HG02884 (cell line): ENCODE results near the gene LRRC3C.

Experiments
- ATAC-seq: cut with Tn5 transposase; IDR thresholded peaks from one replicate; pipeline ENCODE4 v1.9.1; 2021; ENCODE audit warnings: mild to moderate bottlenecking, moderate library complexity; ENCODE audit not compliant: unreplicated experiment

The LRRC3C gene

DNA sequence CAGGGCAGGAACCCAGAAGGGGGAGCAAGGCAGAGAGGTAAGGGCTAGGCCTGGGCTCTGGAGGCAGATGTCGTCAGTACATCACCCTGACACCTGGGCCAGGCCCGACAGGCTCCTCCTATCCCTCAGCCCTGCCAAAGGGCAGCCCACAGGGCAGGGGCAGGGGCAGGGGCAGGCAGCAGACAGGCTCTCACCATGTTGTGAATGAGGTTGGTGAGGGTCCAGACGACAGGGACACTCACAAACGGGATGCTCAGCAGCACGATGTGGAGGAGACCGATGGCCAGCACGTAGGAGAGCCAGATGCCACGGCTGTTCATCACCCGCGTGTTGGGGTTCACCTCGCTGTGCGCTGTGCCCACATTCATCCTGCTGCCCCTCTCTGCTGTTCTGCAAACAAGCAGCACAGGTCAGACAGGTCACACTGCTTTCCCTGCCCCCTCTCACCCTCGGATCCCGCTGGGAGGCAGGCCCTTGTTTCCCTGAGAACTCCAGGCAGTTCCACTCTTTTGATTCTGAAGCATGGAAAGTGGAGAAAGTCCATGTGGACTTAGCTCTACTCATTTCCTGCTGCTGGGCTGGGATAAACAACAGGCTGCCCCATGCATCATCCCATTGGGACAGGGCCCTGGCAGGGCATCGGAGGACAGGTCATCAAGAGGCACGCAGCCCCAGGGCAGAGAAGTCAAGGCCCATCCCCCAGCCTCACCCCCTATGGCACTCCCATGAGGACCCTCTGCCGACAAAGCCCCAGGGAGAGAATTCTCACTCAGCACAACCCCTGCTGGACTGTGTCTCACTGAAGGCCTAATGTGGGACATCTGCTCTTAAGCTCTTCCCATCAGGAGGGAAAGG lies 3.5 kb upstream of the LRRC3C start:
- ATAC-seq, result no peak

DNA sequence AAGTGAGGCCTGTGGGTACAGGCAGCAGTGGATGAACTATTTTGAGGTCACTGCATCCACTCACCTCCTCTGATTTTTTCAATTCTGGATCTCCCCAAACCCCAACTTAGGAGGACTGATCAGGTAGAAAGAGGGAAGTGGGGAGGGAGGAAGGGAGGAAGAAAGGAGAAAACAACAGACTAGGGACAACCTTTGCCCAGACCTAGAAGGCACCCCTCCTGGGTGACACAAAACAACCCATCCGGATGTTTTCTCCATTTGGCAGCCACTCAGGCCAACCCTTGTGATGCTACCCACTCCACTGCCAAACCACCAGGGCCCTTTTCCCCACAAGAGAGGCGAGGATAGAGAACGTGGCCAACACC lies 2.9 kb upstream of the LRRC3C start:
- ATAC-seq, result no peak

DNA sequence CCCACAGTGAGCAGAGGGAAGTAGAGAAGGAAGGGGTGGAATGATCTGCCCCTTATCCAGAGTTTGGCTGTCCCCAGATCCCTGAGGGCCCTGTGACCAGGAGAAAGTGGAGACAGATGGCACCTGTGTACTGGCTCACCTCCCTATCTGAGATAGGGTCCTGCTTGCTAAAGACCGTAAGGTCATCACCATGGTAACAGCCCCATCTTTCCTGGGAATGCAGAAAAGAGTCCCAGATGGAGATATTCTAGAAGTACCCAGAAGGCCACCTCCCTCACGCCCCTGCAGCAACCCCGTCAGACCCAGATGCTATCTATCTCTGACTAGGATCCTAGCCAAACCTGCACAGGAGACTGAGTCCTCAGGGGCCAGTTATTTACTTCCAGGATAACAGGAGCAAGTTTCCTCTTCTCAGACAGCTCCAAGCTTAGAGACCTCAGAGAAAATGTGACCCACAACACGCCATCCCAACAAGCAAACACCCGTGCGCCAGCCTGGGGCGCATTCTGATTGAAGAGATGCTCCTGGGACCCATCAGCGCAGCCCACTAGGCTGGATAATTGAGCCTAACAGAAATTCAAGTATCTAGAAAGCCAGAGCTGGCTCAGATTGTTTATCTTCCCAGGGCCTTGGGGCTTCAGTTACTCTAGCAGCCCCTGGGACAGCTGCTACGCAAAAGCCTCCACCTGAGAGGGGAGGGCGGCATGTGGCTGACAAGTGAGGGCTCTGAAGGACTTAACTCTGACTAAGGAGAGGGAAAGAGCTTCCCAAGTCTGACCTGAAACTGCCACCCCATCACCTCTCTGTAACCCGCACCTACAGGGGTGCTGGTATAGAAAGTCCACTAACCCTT lies 2.0 kb upstream of the LRRC3C start:
- no peak for ATAC-seq

DNA sequence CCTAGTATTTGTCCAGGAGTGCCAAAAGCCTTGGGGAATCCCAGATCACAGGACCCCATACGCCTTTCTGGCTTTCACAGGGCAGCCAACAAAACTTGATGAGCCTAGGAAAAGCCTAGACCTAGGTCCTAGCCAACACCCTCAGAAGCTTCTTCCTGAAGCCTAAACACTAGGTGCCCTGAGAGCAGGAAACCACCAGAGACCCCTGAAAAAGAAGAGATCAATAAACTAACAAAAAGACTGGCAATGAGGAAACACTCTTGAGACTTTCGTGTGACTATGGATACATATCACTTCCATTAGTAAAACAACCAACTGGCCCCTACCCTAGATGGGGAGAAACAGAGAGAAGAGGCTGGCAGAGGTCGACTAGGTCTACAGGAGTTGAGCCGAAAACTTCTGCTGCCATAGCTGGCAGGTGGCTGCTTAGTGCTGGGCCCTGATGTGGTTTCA lies 1.4 kb upstream of the LRRC3C start:
- ATAC-seq, result no peak

DNA sequence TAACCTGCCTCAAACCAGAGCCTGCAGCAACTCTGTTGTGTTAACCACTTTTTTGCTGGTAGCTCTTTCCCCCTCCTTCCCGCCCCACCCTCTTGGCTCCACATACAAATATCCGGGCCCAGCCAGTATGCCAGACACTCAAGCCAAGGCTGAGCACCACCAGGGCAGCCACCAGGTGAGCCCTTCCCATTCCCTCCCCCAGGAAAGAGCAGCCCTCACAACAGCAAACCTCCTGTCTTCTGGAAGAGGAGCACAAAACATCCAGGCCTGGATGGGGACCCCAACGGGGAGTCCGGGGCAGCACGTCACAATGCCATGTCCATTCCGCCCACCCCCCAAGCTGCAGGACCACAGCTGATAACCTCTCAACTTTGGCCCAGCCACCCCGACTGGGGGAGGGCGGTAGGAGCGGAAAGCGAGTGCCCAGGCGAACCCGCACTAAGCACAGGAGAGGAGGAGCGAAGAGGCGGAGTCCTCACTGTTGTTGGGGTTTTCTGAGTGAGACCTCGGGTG lies 888 bp upstream of the LRRC3C start:
- ATAC-seq, result no peak

DNA sequence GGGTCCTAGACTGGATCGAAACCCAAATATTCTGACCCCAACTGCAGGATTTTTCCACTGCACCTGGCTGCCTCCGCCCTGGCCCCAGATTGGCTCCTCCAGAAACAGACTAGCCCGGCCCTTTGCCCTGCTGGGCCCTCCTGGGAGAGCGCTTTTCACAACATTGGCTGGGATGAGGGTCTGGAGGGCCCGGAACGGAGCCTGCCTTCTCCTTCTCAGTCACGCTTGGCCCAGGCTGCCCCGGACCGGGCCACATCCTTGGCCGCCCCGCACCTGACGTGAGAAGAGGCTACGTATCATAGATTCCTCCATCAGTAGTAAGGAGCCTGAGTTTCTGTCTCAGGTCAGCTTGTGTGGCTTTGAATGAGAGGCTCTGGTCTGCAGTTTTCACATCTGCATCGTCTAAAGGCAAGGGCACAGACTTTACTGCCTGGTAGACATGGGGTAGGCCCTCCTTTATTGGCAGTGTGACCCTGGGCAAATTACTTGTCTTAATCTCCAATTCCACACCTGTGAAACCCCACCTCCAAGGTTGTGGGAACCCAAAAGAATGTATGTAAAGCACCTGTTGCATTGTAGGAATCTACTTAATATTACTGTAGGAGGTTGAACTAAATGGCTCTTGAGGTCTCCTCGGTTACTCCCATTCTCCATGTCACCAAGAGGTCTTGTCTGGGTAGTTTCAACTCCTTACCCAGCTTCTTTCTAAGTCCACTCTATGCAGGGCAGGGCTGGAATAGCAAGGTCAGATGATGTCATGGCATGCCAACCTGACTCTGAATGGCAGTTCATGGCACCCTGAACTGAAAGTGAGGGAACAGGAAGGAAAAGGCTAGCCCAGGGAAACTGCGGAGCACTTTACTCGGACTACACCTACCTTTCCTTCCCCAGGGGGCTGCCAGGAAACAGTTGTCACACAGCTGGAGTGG lies 661 bp downstream of the LRRC3C start:
- ATAC-seq, result peak; percentile 4

DNA sequence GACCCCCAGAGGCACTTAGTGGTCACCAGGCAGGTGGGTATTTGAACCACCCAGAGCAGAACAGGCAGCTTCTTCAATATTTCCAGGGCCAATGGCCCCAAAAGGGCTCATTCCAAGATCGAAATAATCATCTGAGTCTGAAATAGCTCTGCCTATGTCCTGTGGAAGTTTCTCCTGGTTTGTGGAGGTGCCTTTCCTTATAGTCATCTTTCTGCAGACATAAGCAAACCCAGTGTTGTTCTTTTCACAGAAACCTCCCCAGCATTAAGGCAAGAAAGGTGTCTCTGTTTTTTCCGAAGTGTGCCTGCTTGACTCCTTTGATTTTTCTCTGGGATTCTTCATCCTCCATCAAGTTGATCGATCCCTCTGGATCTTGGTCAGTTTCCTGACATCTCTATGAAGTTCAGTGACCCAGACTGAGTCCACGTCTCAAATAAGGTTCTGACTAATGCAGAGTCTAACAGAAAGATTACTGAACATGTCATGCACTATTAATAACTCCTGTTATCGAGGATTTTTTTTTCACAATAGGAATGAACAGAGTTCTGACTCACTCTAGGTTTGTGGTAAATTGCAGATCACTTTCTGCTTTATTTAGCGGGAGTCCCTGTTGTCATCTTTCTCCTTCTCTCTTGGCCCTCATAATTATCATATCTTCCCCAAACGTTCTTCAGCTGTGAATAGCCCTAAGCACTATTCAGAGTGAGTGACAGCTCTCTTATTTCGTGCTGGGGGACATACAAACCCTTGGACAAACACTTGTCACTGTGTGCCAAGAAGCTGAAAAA lies 1.5 kb downstream of the LRRC3C start:
- no peak for ATAC-seq

DNA sequence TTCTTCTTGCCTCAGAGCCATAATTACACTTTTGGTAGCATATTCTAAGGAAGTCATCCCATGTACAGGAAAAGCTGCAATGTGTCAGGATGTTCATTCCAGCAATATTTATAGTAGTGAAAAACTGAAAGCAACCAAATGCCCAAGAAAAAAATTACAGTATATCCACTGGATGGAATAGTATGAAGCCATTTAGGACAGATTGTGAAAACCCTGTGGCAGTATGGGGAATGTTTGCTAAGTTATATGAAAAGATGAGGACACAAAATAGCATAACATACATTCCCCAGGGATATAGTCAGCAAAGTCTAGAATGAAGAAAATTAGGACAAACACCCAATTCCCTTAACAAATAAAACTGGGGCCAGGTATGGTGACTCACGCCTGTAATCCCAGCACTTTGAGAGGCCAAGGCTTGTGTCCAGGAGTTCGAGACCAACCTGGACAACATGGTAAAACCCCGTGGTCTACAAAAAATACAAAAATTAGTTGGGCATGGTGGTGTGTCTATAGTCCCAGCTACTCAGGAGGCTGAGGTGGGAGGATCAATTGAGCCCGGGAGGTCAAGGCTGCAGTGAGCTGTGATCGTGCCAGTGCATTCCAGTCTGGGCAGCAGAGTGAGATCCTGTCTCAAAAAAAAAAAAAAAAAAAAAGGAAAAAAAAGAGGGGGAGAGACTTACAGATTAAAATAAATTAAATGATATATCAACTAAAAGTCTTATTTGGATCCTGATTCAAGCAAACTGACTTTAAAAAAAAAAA lies 2.3 kb downstream of the LRRC3C start:
- no peak for ATAC-seq

DNA sequence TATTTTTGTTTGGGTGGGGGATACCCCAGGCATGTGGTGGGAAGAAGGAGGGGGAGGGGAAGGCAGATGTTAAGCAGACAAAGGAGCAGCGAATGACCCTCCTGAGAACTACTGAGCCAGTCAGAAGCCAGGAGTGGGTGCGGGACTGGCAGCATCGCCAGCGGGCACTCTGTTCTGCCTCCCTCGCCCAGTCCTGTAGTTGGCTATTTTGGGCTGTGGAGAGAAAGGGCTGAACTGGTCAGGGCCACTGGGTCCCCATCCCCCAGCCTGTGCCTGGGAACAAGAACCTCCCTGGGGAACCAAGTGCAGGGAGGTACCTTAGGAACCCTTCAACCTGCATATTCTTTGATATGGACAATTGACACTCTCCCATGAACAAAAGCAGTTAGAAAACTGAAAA lies 6.4 kb downstream of the LRRC3C start:
- no peak for ATAC-seq

DNA sequence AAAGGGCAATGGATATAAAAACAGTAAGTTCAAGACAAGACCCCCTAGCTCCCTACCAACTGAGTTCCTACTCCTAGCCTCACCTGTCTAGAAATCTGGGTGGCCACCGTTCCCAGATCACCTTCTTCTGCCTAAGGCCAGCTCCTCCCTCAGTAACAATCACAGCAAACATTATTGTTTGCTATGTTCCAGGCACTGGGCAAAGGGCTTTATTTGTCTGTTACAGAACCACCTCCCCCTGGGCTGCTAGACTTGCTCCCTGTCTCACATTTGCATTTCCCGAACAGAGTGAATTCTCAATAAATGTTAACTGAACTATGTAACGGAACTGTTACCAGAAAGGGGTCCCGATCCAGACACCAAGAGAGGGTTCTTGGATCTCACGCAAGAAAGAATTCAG lies 6.8 kb downstream of the LRRC3C start:
- ATAC-seq, result no peak

DNA sequence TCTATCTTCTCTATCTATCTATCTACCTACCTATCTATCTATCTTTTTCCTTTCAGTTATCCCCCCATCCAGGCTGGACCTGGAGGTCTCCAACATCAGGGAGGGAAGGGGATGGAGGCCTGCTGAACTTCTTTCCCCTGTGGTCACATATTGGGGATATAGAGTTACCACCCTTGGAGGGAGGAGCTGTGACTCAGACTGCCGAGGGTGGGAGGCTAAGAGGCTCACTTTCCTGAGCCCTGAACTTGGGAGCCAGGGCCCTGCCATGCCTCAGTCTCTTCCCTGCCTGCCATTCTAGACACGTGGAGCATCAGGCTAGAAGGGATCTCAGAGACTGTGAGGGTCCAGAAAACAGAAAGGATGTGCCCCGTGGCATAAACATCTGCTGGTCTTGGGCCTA lies 8.4 kb downstream of the LRRC3C start:
- ATAC-seq, result no peak

DNA sequence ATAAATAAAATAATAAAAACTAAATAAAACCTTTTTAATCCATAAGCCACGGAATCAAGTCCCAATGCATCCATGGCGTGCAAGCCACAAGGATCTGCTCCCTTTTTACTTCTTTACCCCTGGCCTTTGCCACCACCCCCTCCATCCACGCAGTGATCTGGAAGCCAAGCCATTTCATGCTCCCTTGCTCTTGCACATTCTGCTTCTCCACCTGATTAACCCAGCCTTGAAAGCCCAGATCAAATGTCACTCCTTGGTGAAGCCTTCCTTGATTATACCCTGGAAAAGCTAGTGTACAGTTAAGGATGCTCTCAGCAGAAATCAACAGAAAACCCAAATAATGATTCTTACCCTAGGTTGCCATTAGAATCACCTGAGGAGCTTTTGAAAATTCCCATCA lies 9.9 kb downstream of the LRRC3C start:
- no peak for ATAC-seq

DNA sequence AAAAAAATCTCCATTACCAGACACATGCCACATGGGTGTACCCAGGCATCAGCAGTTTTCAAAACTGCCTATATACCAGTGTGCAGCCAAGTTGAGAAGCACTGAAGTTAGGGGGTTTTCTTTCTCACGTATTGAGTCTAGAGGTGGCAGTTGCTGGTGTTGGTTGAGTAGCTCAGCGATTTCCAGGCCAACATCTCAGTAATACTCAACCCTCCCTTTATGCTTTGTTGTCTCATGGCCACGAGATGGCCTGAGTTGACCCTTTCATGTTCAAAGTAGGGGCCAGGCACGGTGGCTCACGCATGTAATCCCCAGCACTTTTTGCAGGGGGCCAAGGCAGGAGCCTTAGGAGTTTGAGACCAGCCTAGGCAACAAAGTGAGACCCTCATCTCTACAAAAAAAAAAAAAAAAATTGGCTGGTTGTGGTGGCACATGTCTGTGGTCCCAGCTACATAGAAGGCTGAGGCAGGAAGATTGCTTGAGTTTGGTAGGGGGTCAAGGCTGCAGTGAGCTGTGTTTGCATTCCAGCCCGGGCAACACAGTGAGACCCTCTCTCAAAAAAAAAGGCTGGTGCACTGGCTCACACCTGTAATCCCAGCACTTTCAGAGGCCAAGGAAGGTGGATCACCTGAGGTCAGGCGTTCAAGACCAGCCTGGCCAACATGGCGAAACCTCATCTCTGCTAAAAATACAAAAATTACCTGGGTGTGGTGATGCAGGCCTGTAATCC lies 10.8 kb downstream of the LRRC3C start:
- ATAC-seq, result no peak

DNA sequence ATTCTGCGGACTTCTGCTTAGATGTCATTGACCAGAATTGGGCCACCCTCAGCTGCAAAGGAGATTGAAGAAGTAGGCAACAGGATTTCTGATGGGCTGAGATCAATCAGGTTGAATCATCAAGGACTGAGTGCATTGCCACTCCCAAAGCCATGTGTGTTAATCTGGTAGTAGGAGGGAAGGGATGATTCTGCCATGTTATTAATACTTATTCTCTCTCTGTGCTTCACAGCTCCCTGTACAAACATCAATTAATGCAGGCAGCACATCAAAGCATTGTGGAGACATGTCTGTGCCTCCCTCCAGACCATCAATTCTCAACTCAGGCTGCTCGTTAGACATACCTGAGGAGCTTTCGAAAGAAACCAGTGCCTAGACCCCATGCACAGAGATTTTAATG lies 11.6 kb downstream of the LRRC3C start:
- ATAC-seq, result no peak

DNA sequence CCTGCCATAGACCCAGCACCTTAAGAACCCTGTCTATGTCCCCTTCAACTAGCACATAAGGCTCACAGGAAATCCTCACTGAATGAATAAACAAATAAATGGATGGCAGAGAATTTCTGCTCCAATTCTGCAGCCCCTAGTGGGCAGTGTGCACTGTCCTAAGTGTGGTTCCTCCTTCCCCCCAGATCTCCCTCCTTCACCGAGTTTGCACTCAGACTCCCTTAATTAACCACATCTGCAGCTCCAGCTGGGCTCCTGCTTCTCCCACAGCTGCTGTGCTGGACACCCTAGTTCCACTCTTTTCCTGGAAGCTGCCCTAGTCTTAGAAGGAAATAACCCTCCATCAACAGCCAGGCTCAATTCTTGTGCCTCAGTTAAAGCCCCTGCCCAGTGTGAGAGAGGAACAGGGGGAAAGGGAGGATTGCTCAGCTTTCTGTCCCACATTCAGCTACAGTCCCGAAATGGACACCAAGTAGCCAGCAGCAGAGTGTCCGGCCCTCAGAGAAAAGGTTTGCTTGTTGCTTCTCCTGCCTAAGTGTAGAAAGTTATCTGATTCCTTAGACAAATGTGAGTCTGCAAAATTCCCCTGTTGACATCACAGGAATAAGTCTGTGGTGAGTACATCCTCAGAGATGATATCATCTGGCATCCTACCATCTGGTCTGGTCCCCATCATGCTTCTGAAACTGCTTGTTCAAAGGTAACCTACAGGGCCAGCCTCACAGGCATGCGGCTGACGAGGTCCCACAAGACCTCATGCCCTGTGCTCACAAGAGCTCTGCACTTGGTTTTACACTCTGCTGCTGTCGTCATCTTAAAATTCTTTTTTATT lies 12.3 kb downstream of the LRRC3C start:
- ATAC-seq, result no peak

DNA sequence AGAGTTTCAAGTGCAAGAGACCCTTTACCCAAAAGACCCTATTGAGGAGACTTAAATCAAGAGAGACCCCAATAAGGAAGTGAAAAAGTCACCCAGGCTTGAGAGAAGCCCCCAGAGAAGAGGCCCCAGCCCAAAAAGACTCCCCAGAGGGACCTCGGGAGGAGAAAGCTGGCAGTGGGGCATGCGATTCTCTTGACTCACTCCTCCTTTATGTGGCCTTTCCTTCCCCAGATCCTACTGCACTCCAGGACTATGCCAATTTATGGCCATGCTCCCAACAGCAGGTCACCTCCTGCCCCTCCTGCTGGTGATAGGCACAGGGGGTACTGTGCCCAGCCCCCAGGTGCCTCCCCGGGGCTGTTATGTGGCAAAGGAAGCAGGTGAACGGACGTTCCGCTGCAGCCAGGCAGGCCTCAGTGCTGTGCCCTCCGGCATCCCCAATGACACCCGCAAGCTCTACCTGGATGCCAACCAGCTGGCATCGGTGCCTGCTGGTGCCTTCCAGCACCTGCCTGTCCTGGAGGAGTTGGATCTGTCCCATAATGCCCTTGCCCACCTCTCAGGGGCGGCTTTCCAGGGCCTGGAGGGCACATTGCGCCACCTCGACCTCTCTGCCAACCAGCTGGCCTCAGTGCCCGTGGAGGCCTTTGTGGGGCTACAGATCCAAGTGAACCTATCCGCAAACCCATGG lies 16.3 kb downstream of the LRRC3C start:
- no peak for ATAC-seq

DNA sequence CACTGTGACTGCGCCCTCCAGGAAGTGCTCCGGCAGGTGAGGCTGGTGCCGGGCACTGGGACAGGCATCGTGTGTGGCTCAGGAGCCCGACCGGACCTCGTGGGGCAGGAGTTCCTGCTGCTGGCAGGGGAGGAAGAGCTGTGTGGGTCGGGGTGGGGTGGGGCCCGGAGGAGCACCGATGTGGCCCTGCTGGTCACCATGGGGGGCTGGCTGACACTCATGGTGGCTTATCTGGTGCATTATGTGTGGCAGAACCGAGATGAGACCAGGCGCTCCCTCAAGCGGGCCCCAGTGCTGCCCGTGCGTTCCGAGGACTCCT lies 16.8 kb downstream of the LRRC3C start:
- no peak for ATAC-seq
